ENCODE results near the gene PARP9. TPM values are rescaled to one million over a fixed set of nuclear protein-coding genes. Genes with fewer than 3 reads are reported as not detected.

The PARP9 gene
- total and polyA plus RNA-seq, 10 of the 15 experiments (the other 5 are each of a cell fraction or from before 2014, with no cell fraction given) = 34.0 to 122 (median 46.1) TPM

GRCh38 chr3:122488262-122488973 is 75.7 kb downstream of the PARP9 start (continued):
- TF ChIP-seq, protein P1, sequence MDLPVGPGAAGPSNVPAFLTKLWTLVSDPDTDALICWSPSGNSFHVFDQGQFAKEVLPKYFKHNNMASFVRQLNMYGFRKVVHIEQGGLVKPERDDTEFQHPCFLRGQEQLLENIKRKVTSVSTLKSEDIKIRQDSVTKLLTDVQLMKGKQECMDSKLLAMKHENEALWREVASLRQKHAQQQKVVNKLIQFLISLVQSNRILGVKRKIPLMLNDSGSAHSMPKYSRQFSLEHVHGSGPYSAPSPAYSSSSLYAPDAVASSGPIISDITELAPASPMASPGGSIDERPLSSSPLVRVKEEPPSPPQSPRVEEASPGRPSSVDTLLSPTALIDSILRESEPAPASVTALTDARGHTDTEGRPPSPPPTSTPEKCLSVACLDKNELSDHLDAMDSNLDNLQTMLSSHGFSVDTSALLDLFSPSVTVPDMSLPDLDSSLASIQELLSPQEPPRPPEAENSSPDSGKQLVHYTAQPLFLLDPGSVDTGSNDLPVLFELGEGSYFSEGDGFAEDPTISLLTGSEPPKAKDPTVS (IDR thresholded peaks at IDR 0.05; ENCODE audit: low read depth, low read length) = no peak
- TF ChIP-seq, protein P2, sequence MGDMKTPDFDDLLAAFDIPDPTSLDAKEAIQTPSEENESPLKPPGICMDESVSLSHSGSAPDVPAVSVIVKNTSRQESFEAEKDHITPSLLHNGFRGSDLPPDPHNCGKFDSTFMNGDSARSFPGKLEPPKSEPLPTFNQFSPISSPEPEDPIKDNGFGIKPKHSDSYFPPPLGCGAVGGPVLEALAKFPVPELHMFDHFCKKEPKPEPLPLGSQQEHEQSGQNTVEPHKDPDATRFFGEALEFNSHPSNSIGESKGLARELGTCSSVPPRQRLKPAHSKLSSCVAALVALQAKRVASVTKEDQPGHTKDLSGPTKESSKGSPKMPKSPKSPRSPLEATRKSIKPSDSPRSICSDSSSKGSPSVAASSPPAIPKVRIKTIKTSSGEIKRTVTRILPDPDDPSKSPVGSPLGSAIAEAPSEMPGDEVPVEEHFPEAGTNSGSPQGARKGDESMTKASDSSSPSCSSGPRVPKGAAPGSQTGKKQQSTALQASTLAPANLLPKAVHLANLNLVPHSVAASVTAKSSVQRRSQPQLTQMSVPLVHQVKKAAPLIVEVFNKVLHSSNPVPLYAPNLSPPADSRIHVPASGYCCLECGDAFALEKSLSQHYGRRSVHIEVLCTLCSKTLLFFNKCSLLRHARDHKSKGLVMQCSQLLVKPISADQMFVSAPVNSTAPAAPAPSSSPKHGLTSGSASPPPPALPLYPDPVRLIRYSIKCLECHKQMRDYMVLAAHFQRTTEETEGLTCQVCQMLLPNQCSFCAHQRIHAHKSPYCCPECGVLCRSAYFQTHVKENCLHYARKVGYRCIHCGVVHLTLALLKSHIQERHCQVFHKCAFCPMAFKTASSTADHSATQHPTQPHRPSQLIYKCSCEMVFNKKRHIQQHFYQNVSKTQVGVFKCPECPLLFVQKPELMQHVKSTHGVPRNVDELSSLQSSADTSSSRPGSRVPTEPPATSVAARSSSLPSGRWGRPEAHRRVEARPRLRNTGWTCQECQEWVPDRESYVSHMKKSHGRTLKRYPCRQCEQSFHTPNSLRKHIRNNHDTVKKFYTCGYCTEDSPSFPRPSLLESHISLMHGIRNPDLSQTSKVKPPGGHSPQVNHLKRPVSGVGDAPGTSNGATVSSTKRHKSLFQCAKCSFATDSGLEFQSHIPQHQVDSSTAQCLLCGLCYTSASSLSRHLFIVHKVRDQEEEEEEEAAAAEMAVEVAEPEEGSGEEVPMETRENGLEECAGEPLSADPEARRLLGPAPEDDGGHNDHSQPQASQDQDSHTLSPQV (IDR thresholded peaks at IDR 0.05) = no peak
- TF ChIP-seq ZNF384 (IDR thresholded peaks at IDR 0.05; ENCODE audit: borderline replicate concordance, low read depth, low read length) (no peak), ETV6 (conservative IDR thresholded peaks at IDR 0.05 in 1 of 2, IDR thresholded peaks at IDR 0.05 in 1 of 2; ENCODE audit: borderline replicate concordance in 1 of 2, low read depth in 1 of 2) (no peak), BHLHE40 (IDR thresholded peaks at IDR 0.05; ENCODE audit: borderline replicate concordance in 1 of 2, low read depth in 2 of 2, low read length in 1 of 2) (no peak), STAT1 (conservative IDR thresholded peaks at IDR 0.05) (no peak)
- TF ChIP-seq, protein P3, sequence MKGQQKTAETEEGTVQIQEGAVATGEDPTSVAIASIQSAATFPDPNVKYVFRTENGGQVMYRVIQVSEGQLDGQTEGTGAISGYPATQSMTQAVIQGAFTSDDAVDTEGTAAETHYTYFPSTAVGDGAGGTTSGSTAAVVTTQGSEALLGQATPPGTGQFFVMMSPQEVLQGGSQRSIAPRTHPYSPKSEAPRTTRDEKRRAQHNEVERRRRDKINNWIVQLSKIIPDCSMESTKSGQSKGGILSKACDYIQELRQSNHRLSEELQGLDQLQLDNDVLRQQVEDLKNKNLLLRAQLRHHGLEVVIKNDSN (IDR thresholded peaks at IDR 0.05; ENCODE audit: borderline replicate concordance, extremely low read length, insufficient read depth, low read depth, low read length) = no peak
- TF ChIP-seq, protein P4, sequence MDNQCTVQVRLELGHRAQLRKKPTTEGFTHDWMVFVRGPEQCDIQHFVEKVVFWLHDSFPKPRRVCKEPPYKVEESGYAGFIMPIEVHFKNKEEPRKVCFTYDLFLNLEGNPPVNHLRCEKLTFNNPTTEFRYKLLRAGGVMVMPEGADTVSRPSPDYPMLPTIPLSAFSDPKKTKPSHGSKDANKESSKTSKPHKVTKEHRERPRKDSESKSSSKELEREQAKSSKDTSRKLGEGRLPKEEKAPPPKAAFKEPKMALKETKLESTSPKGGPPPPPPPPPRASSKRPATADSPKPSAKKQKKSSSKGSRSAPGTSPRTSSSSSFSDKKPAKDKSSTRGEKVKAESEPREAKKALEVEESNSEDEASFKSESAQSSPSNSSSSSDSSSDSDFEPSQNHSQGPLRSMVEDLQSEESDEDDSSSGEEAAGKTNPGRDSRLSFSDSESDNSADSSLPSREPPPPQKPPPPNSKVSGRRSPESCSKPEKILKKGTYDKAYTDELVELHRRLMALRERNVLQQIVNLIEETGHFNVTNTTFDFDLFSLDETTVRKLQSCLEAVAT (IDR thresholded peaks at IDR 0.05) = no peak

Data from GM12878 (cell line).